Nephron (organoid): ENCODE measurements around the gene CCDC38.

Source experiments
- H3K27ac Mint-ChIP-seq, 3 experiments: 2 replicates each; pipeline ENCODE4 v1.8.0; 2020; ENCODE audit warnings: mixed read lengths in 3 of 3, mild to moderate bottlenecking in 2 of 3, moderate library complexity in 1 of 3
- H3K27me3 Mint-ChIP-seq: 2 replicates; pipeline ENCODE4 v1.8.0; 2021; ENCODE audit warnings: low read depth, mild to moderate bottlenecking, moderate library complexity, mixed read lengths
- H3K36me3 Mint-ChIP-seq: 2 replicates; pipeline ENCODE4 v1.8.0; 2020; ENCODE audit warnings: low read depth, mixed read lengths
- H3K4me1 Mint-ChIP-seq: 2 replicates; pipeline ENCODE4 v1.8.0; 2020; ENCODE audit warnings: mixed read lengths
- H3K4me3 Mint-ChIP-seq, 3 experiments: 2 replicates each; pipeline ENCODE4 v1.8.0; 2020; ENCODE audit warnings: mild to moderate bottlenecking in 3 of 3, mixed read lengths in 3 of 3, moderate library complexity in 2 of 3
- H3K9me3 Mint-ChIP-seq: 2 replicates; pipeline ENCODE4 v1.8.0; 2020; ENCODE audit warnings: mixed read lengths
- TF ChIP-seq, protein P1 (sequence below), 3 experiments: fragments of 200-600 bp; sonication (generic); IDR thresholded peaks; one replicate each; pipeline ENCODE4 v1.5.0; 2021; ENCODE audit warnings: antibody characterized with exemption in 3 of 3; ENCODE audit not compliant: unreplicated experiment in 3 of 3

Gene CCDC38

GRCh38 chr12:95887311-95887710 lies 55.1 kb downstream of the CCDC38 start:
- Mint-ChIP-seq H3K27ac (no peak overlapping the region), H3K4me1 (no peaks in the 10 kb centered on the region), H3K9me3 (no peaks in the 10 kb centered on the region), H3K4me3 (no peak overlapping the region), H3K36me3 (no peaks in the 10 kb centered on the region), H3K27me3 (no peaks in the 10 kb centered on the region)
- TF ChIP-seq, protein P1, sequence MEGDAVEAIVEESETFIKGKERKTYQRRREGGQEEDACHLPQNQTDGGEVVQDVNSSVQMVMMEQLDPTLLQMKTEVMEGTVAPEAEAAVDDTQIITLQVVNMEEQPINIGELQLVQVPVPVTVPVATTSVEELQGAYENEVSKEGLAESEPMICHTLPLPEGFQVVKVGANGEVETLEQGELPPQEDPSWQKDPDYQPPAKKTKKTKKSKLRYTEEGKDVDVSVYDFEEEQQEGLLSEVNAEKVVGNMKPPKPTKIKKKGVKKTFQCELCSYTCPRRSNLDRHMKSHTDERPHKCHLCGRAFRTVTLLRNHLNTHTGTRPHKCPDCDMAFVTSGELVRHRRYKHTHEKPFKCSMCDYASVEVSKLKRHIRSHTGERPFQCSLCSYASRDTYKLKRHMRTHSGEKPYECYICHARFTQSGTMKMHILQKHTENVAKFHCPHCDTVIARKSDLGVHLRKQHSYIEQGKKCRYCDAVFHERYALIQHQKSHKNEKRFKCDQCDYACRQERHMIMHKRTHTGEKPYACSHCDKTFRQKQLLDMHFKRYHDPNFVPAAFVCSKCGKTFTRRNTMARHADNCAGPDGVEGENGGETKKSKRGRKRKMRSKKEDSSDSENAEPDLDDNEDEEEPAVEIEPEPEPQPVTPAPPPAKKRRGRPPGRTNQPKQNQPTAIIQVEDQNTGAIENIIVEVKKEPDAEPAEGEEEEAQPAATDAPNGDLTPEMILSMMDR (IDR thresholded peaks at IDR 0.05; ENCODE audit: unreplicated experiment in 3 of 3) = no peak

GRCh38 chr12:95884998-95885397 lies 57.4 kb downstream of the CCDC38 start:
- Mint-ChIP-seq H3K27me3 (no peaks in the 10 kb centered on the region), H3K36me3 (no peaks in the 10 kb centered on the region), H3K4me3 (no peak overlapping the region), H3K4me1 (no peaks in the 10 kb centered on the region), H3K9me3 (no peaks in the 10 kb centered on the region), H3K27ac (no peak overlapping the region)
- TF ChIP-seq, protein P1 (IDR thresholded peaks at IDR 0.05; ENCODE audit: unreplicated experiment in 3 of 3) = no peak

- Mint-ChIP-seq H3K27ac (no peak overlapping the region), H3K36me3 (no peaks in the 10 kb centered on the region), H3K4me3 (no peak overlapping the region), H3K4me1 (no peaks in the 10 kb centered on the region), H3K27me3 (no peaks in the 10 kb centered on the region), H3K9me3 (no peaks in the 10 kb centered on the region)
- TF ChIP-seq, protein P1 (IDR thresholded peaks at IDR 0.05; ENCODE audit: unreplicated experiment in 3 of 3) = no peak
These were observed 59.5 kb downstream of the CCDC38 start for GRCh38 chr12:95882873-95883272.

GRCh38 chr12:95882080-95882479 lies 60.3 kb downstream of the CCDC38 start:
- Mint-ChIP-seq H3K36me3 (no peaks in the 10 kb centered on the region), H3K4me1 (no peaks in the 10 kb centered on the region), H3K9me3 (no peaks in the 10 kb centered on the region), H3K4me3 (no peak overlapping the region), H3K27me3 (no peaks in the 10 kb centered on the region), H3K27ac (no peak overlapping the region)
- TF ChIP-seq, protein P1 (IDR thresholded peaks at IDR 0.05; ENCODE audit: unreplicated experiment in 3 of 3) = no peak

DNA sequence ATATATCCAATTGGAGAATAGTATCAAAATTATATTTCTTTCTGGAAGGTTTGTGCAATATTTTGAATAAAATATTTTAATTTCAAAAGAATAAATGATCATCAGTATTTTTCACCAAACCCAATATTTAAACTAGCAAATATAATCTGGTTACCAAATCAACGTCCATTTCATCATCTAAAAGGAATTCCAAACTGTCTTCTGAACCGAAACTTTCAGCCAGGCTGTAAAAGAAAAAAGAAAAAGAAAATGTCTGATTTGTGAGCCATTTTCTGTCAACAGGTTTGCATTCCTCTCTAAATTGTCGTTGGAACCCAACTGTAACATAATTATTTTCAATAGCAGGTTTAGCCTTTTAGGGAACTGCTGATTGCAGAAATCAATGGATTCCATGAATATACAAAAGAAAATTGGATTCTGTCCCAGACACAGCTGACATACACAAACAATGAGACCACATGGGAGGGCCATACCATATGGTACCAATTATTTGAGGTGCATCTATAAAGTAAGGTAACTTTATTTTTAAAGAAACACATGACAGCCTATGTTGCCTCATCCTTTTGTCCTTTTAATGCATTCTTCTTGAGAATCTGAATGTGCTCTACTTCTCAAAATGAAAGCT lies 61.0 kb downstream of the CCDC38 start:
- no peaks in the 10 kb centered on the region for H3K4me1 Mint-ChIP-seq
- no peak overlapping the region for H3K4me3 Mint-ChIP-seq
- no peaks in the 10 kb centered on the region for H3K36me3 Mint-ChIP-seq
- no peak overlapping the region for H3K27ac Mint-ChIP-seq
- TF ChIP-seq, protein P1 (IDR thresholded peaks at IDR 0.05; ENCODE audit: unreplicated experiment in 3 of 3) = no peak
- H3K27me3 Mint-ChIP-seq = no peaks in the 10 kb centered on the region
- H3K9me3 Mint-ChIP-seq = no peaks in the 10 kb centered on the region

DNA sequence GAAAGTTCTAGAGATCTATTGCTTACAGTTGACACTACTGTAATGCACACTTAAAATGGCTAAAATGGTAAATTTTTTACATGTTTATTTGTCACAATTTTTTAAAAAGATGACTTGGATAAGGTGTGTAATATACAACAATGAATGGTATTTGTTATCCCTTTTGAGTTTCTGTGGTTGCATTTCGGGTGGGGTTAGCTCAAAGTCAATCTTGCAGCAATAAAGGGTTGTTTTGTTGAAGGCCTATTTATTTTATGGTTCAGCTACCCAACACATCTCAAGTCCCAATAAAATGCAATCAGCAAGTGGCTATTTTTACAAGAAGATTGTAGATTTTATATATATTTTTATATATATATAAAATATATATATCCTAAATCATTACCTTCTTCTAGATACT lies 61.5 kb downstream of the CCDC38 start:
- Mint-ChIP-seq H3K4me1 (no peaks in the 10 kb centered on the region), H3K9me3 (no peaks in the 10 kb centered on the region), H3K27ac (no peak overlapping the region), H3K27me3 (no peaks in the 10 kb centered on the region), H3K4me3 (no peak overlapping the region), H3K36me3 (peaks cover 4% of the 10 kb centered on the region)
- TF ChIP-seq, protein P1 (IDR thresholded peaks at IDR 0.05; ENCODE audit: unreplicated experiment in 3 of 3) = no peak
